Measurements from ENCODE around the gene CAPN15.

GRCh38 chr16:591892-592517, 64.5 kb downstream of the CAPN15 start:
- TF ChIP-seq CTCF (conservative IDR thresholded peaks at IDR 0.05 in 1 of 2, IDR thresholded peaks at IDR 0.05 in 1 of 2; ENCODE audit: extremely low read depth in 1 of 2, insufficient read depth in 1 of 2, low read depth in 1 of 2, low read length in 2 of 2), result no peak
- no peak for TF ChIP-seq EZH2 (IDR thresholded peaks at IDR 0.05; ENCODE audit: borderline replicate concordance, low read length)
